ENCODE measurements around the gene PCBP1.
"Not testable (repeated sequence)": the region's sequence is repeated elsewhere in the genome, so short reads cannot be mapped to it uniquely, and the experiment has no call there.

PCBP1 gene

GRCh38 chr2:70086838-70087701 lies at the start of gene PCBP1:
Gene PCBP1 (plus strand): TSS chr2:70087477. CDS start chr2:70087744, 267 bp downstream.
- DNase-seq: peak; percentile 97

GRCh38 chr2:70039366-70039765 lies 47.9 kb upstream of the PCBP1 start:
- DNase-seq: no peak

- DNase-seq: no peak
These were observed 45.6 kb upstream of the PCBP1 start for GRCh38 chr2:70041663-70042062.

- DNase-seq: no peak
These were observed 45.0 kb upstream of the PCBP1 start for GRCh38 chr2:70042246-70042645.

- no peak for DNase-seq
These were observed 43.9 kb upstream of the PCBP1 start for GRCh38 chr2:70043252-70043875.

GRCh38 chr2:70044290-70045040 lies 42.8 kb upstream of the PCBP1 start:
- no peak for DNase-seq

GRCh38 chr2:70045405-70045804 lies 41.9 kb upstream of the PCBP1 start:
- no peak for DNase-seq

GRCh38 chr2:70045932-70046331 lies 41.3 kb upstream of the PCBP1 start:
- no peak for DNase-seq

GRCh38 chr2:70046534-70046933 lies 40.7 kb upstream of the PCBP1 start:
- no peak for DNase-seq

- no peak for DNase-seq
These were observed 39.8 kb upstream of the PCBP1 start for GRCh38 chr2:70047451-70047850.

GRCh38 chr2:70049255-70049654 lies 38.0 kb upstream of the PCBP1 start:
- no peak for DNase-seq

GRCh38 chr2:70050631-70051425 lies 36.4 kb upstream of the PCBP1 start:
- DNase-seq: no peak

GRCh38 chr2:70055259-70055658 lies 32.0 kb upstream of the PCBP1 start:
- DNase-seq: not testable (repeated sequence)

GRCh38 chr2:70061317-70061716 lies 26.0 kb upstream of the PCBP1 start:
- no peak for DNase-seq

GRCh38 chr2:70062270-70062669 lies 25.0 kb upstream of the PCBP1 start:
- DNase-seq: no peak

GRCh38 chr2:70068119-70068518 lies 19.2 kb upstream of the PCBP1 start:
- DNase-seq: no peak

GRCh38 chr2:70069049-70069448 lies 18.2 kb upstream of the PCBP1 start:
- peak; percentile 73 for DNase-seq

GRCh38 chr2:70070542-70071268 lies 16.6 kb upstream of the PCBP1 start:
- DNase-seq: peak; percentile 44

GRCh38 chr2:70073493-70073892 lies 13.8 kb upstream of the PCBP1 start:
- DNase-seq: no peak

- DNase-seq: no peak
These were observed 8.9 kb upstream of the PCBP1 start for GRCh38 chr2:70078384-70078783.

GRCh38 chr2:70080610-70081200 lies 6.6 kb upstream of the PCBP1 start:
- DNase-seq: no peak

GRCh38 chr2:70081221-70081620 lies 6.1 kb upstream of the PCBP1 start:
- DNase-seq: no peak
